K562 (cell line): ENCODE measurements around the gene PSMA7. TPM values are rescaled to one million over a fixed set of nuclear protein-coding genes. Genes with fewer than 3 reads are reported as not detected.
A peak's percentile ranks its signal among the peaks of the same experiment; 100 is the strongest.

ENCODE experiments used
- CBX2 ChIP-seq: fragments of 200-600 bp; sonication (generic); IDR thresholded peaks from one replicate; pipeline ENCODE4 v1.6.1; 2012; ENCODE audit warnings: mild to moderate bottlenecking, low read length, inconsistent platforms; ENCODE audit not compliant: insufficient read depth, poor library complexity, severe bottlenecking
- CSDE1 ChIP-seq, 2 experiments: fragments of 450-650 bp; IDR thresholded peaks; 2 replicates each; pipeline ENCODE4 v1.6.1; 2016; ENCODE audit warnings: mild to moderate bottlenecking in 1 of 2
- DMBX1 ChIP-seq: fragments of 250-450 bp; sonication (Bioruptor Pico); IDR thresholded peaks from 2 replicates; pipeline ENCODE4 v1.8.0; 2022; ENCODE audit warnings: inconsistent platforms, mild to moderate bottlenecking, moderate library complexity, borderline replicate concordance
- HMG20B ChIP-seq: fragments of 250-450 bp; sonication (Bioruptor Pico); IDR thresholded peaks from 2 replicates; pipeline ENCODE4 v1.5.0; 2021; ENCODE audit warnings: mild to moderate bottlenecking
- IRF2 ChIP-seq: sonication (generic); formaldehyde crosslinking; IDR thresholded peaks from 2 replicates; pipeline ENCODE4 v1.8.1; 2022; ENCODE audit warnings: mild to moderate bottlenecking, missing genetic modification reagents
- KAT8 ChIP-seq: fragments of 450-650 bp; IDR thresholded peaks from 2 replicates; pipeline ENCODE4 v1.6.1; 2016; ENCODE audit warnings: low read depth, mild to moderate bottlenecking
- MTA1 ChIP-seq: fragments of 450-650 bp; IDR thresholded peaks from 2 replicates; pipeline ENCODE4 v1.6.1; 2017; ENCODE audit warnings: borderline replicate concordance
- NELFE ChIP-seq: IDR thresholded peaks from 2 replicates; pipeline ENCODE4 v1.6.1; 2011; ENCODE audit warnings: mild to moderate bottlenecking; ENCODE audit not compliant: insufficient read depth, insufficient read length
- RBM34 ChIP-seq: fragments of 200-400 bp; formaldehyde crosslinking; IDR thresholded peaks from 2 replicates; pipeline ENCODE4 v1.6.1; 2018; ENCODE audit warnings: low read length, borderline replicate concordance; ENCODE audit not compliant: insufficient read depth
- SAFB ChIP-seq: fragments of 200-400 bp; formaldehyde crosslinking; IDR thresholded peaks from 2 replicates; pipeline ENCODE4 v1.6.1; 2017; ENCODE audit warnings: low read depth, low read length, borderline replicate concordance
- SPI1 ChIP-seq: IDR thresholded peaks from 2 replicates; pipeline ENCODE4 v1.6.1; 2011; ENCODE audit warnings: low read depth, low read length, control low read depth, borderline replicate concordance
- ZNF133 ChIP-seq: fragments of 250-450 bp; sonication (Bioruptor Pico); IDR thresholded peaks from 2 replicates; pipeline ENCODE4 v1.4.0; 2020; ENCODE audit warnings: mild to moderate bottlenecking
- ZNF146 ChIP-seq: IDR thresholded peaks from one replicate; pipeline ENCODE4 v1.6.1; 2018; ENCODE audit warnings: missing compliant biosample characterization; ENCODE audit not compliant: unreplicated experiment
- ZNF444 ChIP-seq: fragments of 250-450 bp; sonication (Bioruptor Pico); IDR thresholded peaks from 2 replicates; pipeline ENCODE4 v1.4.0; 2020; ENCODE audit warnings: mild to moderate bottlenecking, moderate library complexity
- ZNF445 ChIP-seq: fragments of 250-450 bp; sonication (Bioruptor Pico); IDR thresholded peaks from 2 replicates; pipeline ENCODE4 v1.4.0; 2020; ENCODE audit warnings: low read depth, mild to moderate bottlenecking, moderate library complexity
- ZNF717 ChIP-seq: fragments of 250-450 bp; sonication (Bioruptor Pico); IDR thresholded peaks from 2 replicates; pipeline ENCODE4 v1.5.0; 2021
- ZSCAN29 ChIP-seq: fragments of 450-650 bp; IDR thresholded peaks from 2 replicates; pipeline ENCODE4 v1.6.1; 2017
- polyA plus RNA-seq, 8 experiments: library from polyadenylated mRNA; depleted of rRNA in 4 of 8; stranded (reverse) in 5 of 8; unstranded in 3 of 8; fragments of >200 nt; fragmentation: Nextera tagmentation in 2 of 8; fragmentation: Illumina TruSeq in 1 of 8; extraction: Ambion mirVana in 2 of 8; extraction: Trizol in 1 of 8; gene quantifications; 2 replicates each; pipeline versions ENCODE4 v1.2.1 to v1.2.3, GENCODE V29; 2011 to 2014; ENCODE audit warnings: inconsistent platforms in 1 of 8, missing spikeins in 1 of 8
- total RNA-seq, 7 experiments: library from RNA; depleted of rRNA in 6 of 7; stranded (reverse); fragments of >200 nt in 6 of 7; fragmentation: Illumina TruSeq in 2 of 7; extraction: Trizol in 2 of 7; gene quantifications; 2 replicates each; pipeline versions ENCODE4 v1.2.1 to v1.2.3, GENCODE V29; 2011 to 2021; ENCODE audit warnings: low replicate concordance in 1 of 7
- TF ChIP-seq, protein P1 (sequence below): sonication (generic); IDR thresholded peaks from 2 replicates; pipeline ENCODE4 v1.6.1; 2016
- TF ChIP-seq, protein P2 (sequence below): fragments of 450-650 bp; IDR thresholded peaks from one replicate; pipeline ENCODE4 v1.6.1; 2018; ENCODE audit warnings: mild to moderate bottlenecking, moderate library complexity; ENCODE audit not compliant: partially characterized antibody
- TF ChIP-seq, protein P3 (sequence below), 2 experiments: fragments of 450-650 bp in 1 of 2; IDR thresholded peaks; 2 replicates each; pipeline ENCODE4 v1.6.1; 2011 to 2017; ENCODE audit warnings: low read depth in 2 of 2, antibody characterized with exemption in 1 of 2, borderline replicate concordance in 1 of 2, low read length in 1 of 2, mild to moderate bottlenecking in 1 of 2, mixed read lengths in 1 of 2; ENCODE audit not compliant: control insufficient read depth in 1 of 2
- TF ChIP-seq, protein P4 (sequence below): sonication (generic); formaldehyde crosslinking; IDR thresholded peaks from 2 replicates; pipeline ENCODE4 v1.8.1; 2022; ENCODE audit warnings: missing genetic modification reagents
- TF ChIP-seq, protein P5 (sequence below): sonication (generic); formaldehyde crosslinking; IDR thresholded peaks from 2 replicates; pipeline ENCODE4 v1.9.0; 2022; ENCODE audit warnings: mild to moderate bottlenecking, missing genetic modification reagents

The PSMA7 gene
- total and polyA plus RNA-seq, 9 of the 15 experiments (the other 6 are each of a cell fraction or from before 2014, with no cell fraction given): 257 to 510 (median 393) TPM

DNA sequence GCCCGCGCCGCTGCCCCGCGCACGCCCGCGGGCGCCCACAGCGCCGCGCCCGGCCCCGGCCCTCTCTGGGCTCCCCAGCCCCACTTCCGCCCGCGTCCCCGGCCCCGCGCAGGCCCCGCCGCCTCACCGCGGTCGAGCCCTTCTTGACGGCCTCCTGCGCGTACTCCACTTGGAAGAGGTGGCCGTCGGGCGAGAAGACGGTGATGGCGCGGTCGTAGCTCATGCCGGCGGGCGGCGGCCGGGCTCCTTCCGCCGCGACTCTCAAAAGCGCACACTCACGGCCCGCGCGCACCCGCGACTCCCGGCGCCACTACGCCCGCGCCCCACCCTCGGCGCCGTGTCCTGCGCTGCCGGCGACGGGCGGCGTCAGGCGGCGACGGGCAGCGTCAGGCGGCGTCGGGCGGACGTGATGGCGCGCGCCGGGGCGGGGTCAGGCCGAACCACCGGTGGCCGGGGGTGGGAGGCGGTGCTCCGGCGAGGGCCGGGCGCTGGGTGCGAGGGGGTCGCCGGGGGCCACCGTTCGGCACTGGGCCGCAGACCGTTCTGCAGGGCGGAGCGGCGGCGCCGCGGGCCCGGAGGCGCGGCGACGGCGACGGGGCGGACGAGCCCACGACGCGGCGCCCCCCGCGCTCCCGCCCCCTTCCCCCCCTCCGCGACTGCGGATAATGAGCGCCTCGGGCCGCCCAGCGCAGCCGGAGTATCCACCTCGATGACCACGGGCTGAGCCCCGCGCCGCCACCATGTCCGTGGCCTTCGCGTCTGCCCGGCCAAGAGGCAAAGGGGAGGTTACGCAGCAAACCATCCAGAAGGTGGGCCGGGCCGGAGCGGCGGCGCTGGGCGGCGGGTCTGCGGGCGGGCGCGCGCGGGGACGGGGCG is at the start of gene PSMA7, which contains the start of gene SS18L1 (continued):
- TF ChIP-seq, protein P1, sequence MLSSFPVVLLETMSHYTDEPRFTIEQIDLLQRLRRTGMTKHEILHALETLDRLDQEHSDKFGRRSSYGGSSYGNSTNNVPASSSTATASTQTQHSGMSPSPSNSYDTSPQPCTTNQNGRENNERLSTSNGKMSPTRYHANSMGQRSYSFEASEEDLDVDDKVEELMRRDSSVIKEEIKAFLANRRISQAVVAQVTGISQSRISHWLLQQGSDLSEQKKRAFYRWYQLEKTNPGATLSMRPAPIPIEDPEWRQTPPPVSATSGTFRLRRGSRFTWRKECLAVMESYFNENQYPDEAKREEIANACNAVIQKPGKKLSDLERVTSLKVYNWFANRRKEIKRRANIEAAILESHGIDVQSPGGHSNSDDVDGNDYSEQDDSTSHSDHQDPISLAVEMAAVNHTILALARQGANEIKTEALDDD: no peak
- no peak for TF ChIP-seq ZNF146 (CRISPR knock-in tag)
- no peak for TF ChIP-seq CBX2
- no peak for TF ChIP-seq HMG20B (CRISPR knock-in tag)
- TF ChIP-seq DMBX1 (CRISPR knock-in tag): no peak
- TF ChIP-seq SAFB: peak; percentile 53; the same call in 1 of the 2 replicates
- no peak for TF ChIP-seq RBM34
- TF ChIP-seq ZNF717 (CRISPR knock-in tag): no peak
- no peak for TF ChIP-seq MTA1
- TF ChIP-seq, protein P2, sequence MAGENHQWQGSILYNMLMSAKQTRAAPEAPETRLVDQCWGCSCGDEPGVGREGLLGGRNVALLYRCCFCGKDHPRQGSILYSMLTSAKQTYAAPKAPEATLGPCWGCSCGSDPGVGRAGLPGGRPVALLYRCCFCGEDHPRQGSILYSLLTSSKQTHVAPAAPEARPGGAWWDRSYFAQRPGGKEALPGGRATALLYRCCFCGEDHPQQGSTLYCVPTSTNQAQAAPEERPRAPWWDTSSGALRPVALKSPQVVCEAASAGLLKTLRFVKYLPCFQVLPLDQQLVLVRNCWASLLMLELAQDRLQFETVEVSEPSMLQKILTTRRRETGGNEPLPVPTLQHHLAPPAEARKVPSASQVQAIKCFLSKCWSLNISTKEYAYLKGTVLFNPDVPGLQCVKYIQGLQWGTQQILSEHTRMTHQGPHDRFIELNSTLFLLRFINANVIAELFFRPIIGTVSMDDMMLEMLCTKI: no peak
- TF ChIP-seq NELFE: no peak
- no peak for TF ChIP-seq CSDE1 (IDR thresholded peaks at IDR 0.05)
- TF ChIP-seq ZNF133 (CRISPR knock-in tag): no peak
- no peak for TF ChIP-seq ZNF445 (CRISPR knock-in tag)
- TF ChIP-seq, protein P3, sequence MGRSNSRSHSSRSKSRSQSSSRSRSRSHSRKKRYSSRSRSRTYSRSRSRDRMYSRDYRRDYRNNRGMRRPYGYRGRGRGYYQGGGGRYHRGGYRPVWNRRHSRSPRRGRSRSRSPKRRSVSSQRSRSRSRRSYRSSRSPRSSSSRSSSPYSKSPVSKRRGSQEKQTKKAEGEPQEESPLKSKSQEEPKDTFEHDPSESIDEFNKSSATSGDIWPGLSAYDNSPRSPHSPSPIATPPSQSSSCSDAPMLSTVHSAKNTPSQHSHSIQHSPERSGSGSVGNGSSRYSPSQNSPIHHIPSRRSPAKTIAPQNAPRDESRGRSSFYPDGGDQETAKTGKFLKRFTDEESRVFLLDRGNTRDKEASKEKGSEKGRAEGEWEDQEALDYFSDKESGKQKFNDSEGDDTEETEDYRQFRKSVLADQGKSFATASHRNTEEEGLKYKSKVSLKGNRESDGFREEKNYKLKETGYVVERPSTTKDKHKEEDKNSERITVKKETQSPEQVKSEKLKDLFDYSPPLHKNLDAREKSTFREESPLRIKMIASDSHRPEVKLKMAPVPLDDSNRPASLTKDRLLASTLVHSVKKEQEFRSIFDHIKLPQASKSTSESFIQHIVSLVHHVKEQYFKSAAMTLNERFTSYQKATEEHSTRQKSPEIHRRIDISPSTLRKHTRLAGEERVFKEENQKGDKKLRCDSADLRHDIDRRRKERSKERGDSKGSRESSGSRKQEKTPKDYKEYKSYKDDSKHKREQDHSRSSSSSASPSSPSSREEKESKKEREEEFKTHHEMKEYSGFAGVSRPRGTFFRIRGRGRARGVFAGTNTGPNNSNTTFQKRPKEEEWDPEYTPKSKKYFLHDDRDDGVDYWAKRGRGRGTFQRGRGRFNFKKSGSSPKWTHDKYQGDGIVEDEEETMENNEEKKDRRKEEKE (IDR thresholded peaks at IDR 0.05; ENCODE audit: borderline replicate concordance in 1 of 2, control insufficient read depth in 1 of 2, low read depth in 2 of 2, low read length in 1 of 2): no peak
- TF ChIP-seq, protein P4, sequence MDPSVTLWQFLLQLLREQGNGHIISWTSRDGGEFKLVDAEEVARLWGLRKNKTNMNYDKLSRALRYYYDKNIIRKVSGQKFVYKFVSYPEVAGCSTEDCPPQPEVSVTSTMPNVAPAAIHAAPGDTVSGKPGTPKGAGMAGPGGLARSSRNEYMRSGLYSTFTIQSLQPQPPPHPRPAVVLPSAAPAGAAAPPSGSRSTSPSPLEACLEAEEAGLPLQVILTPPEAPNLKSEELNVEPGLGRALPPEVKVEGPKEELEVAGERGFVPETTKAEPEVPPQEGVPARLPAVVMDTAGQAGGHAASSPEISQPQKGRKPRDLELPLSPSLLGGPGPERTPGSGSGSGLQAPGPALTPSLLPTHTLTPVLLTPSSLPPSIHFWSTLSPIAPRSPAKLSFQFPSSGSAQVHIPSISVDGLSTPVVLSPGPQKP (CRISPR knock-in tag): no peak
- TF ChIP-seq KAT8: no peak
- TF ChIP-seq, protein P5, sequence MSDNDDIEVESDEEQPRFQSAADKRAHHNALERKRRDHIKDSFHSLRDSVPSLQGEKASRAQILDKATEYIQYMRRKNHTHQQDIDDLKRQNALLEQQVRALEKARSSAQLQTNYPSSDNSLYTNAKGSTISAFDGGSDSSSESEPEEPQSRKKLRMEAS: no peak
- no peak for TF ChIP-seq ZSCAN29
- no peak for TF ChIP-seq SPI1
- TF ChIP-seq ZNF444 (CRISPR knock-in tag): no peak
- no peak for TF ChIP-seq IRF2
